ENCODE data around the gene INKA2. TPM values are rescaled to one million over a fixed set of nuclear protein-coding genes. Genes with fewer than 3 reads are reported as not detected.

The INKA2 gene
- total and polyA plus RNA-seq, 2 of the 4 experiments (the other 2 are of a cell fraction): 2.2 to 2.6 TPM

DNA sequence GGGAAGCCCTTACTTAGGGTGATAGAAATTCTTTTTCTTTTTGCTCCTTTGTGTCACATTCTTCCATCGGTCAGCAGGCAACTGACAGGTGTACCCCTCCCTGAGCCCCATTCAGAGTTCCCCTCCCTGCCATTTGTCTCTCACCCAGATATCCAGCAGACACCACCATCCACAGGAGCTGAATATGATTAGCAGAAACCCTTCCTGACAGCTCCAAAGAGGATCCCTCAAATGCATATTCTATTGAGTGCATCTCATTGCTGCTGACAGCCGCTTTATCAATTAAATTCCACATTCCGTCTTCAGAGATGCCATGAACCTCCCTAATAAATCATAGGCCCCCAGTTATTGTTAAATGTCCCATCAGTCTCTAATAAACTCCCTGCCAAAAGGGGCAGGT is 10.4 kb upstream of the INKA2 start:
- H2BK20ac ChIP-seq (ENCODE audit: low read depth, low read length): no peak overlapping the region
- H3K9me3 ChIP-seq (ENCODE audit: control insufficient read depth, insufficient read depth, low read length): no peaks in the 10 kb centered on the region
- H2BK5ac ChIP-seq (ENCODE audit: low read depth, low read length, poor library complexity, severe bottlenecking): no peak overlapping the region
- no peak overlapping the region for H2AFZ ChIP-seq (replicated peaks; ENCODE audit: low read length, poor library complexity)
- H3K14ac ChIP-seq (replicated peaks; ENCODE audit: low read depth, low read length): no peak overlapping the region
- DNase-seq (no peak), ATAC-seq (ENCODE audit: low read depth) (no peak)
- no peak overlapping the region for H3K23ac ChIP-seq (ENCODE audit: low read depth, low read length)
- no peak overlapping the region for H4K5ac ChIP-seq (ENCODE audit: low read depth, low read length)
- H3K4ac ChIP-seq (ENCODE audit: low read depth, low read length): no peak overlapping the region
- TF ChIP-seq BHLHE40 (IDR thresholded peaks at IDR 0.05; ENCODE audit: low read depth, low read length) (no peak), RFX5 (IDR thresholded peaks at IDR 0.05; ENCODE audit: low read depth, low read length) (no peak), CEBPB (IDR thresholded peaks at IDR 0.05; ENCODE audit: low read depth, low read length) (no peak), MAZ (IDR thresholded peaks at IDR 0.05; ENCODE audit: borderline replicate concordance, low read depth, low read length) (no peak), CHD1 (IDR thresholded peaks at IDR 0.05; ENCODE audit: low read depth, low read length) (no peak), MXI1 (IDR thresholded peaks at IDR 0.05; ENCODE audit: borderline replicate concordance, low read depth, low read length) (no peak), MAFK (IDR thresholded peaks at IDR 0.05; ENCODE audit: low read depth, low read length) (no peak), RAD21 (IDR thresholded peaks at IDR 0.05; ENCODE audit: low read length) (no peak), NFE2L2 (IDR thresholded peaks at IDR 0.05; ENCODE audit: low read depth, low read length) (no peak), FOS (IDR thresholded peaks at IDR 0.05; ENCODE audit: low read depth, low read length) (no peak)
- TF ChIP-seq, protein P1, sequence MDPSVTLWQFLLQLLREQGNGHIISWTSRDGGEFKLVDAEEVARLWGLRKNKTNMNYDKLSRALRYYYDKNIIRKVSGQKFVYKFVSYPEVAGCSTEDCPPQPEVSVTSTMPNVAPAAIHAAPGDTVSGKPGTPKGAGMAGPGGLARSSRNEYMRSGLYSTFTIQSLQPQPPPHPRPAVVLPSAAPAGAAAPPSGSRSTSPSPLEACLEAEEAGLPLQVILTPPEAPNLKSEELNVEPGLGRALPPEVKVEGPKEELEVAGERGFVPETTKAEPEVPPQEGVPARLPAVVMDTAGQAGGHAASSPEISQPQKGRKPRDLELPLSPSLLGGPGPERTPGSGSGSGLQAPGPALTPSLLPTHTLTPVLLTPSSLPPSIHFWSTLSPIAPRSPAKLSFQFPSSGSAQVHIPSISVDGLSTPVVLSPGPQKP (IDR thresholded peaks at IDR 0.05; ENCODE audit: borderline replicate concordance, low read depth, low read length): no peak
- H2BK120ac ChIP-seq (ENCODE audit: low read depth, low read length): no peak overlapping the region
- BruUV-seq (replicated peaks): no TSS peak
- peaks cover 0 to 5% of the 10 kb centered on the region in 2 experiments; a peak in 1 of 4 replicates for H3K79me1 ChIP-seq (ENCODE audit: low read depth in 1 of 2, low read length in 2 of 2)
- WGBS, 2 experiments (ENCODE audit: extremely low coverage in 2 of 2, insufficient read length in 1 of 2): 71% methylated on average over 2 of the region's 3 CpGs; no CpG with 5 or more reads in 1 of the 2 experiments
- H4K20me1 ChIP-seq (ENCODE audit: insufficient read depth, low read length): no peaks in the 10 kb centered on the region
- no peaks in the 10 kb centered on the region for H3K27me3 ChIP-seq (ENCODE audit: control insufficient read depth, insufficient read depth, low read length)
- H2AK5ac ChIP-seq (ENCODE audit: low read depth, low read length): no peak overlapping the region
- H4K91ac ChIP-seq (ENCODE audit: insufficient read depth, low read depth, low read length): no peak overlapping the region
- no peak overlapping the region for H3K9ac ChIP-seq (ENCODE audit: low read depth, low read length)
- H3K4me3 ChIP-seq (ENCODE audit: insufficient read depth, low read depth, low read length): no peak overlapping the region
- H3K27ac ChIP-seq (ENCODE audit: insufficient read depth, low read length): no peak overlapping the region
- no peak overlapping the region for H3K4me2 ChIP-seq (ENCODE audit: low read depth, low read length)
- peaks cover 11% of the 10 kb centered on the region for H3K9me1 ChIP-seq (ENCODE audit: insufficient read depth, low read length)
- dilution Hi-C loops (cut with HindIII; ENCODE audit: low sequenced_read_pairs, unreplicated experiment) (loop anchor here (25.0 kb wide), 1 partner anchor 287 kb away; the partner anchor contains the start of gene C1orf162), in situ Hi-C loops (cut with MboI; ENCODE audit: low sequenced_read_pairs) (loop anchor here (5.0 kb wide), 1 partner anchor 32 kb away; no protein-coding TSS in a partner anchor), intact Hi-C loops (cut with micrococcal nuclease) (no loop called here)
- H3K18ac ChIP-seq (ENCODE audit: low read depth, low read length): no peak overlapping the region
- no peaks in the 10 kb centered on the region; the same call in 1 of the 2 replicates for H3K4me1 ChIP-seq (ENCODE audit: control insufficient read depth, insufficient read depth, low read length)
- H4K8ac ChIP-seq (ENCODE audit: low read depth in 2 of 2, low read length in 2 of 2): no peak overlapping the region
- H3K36me3 ChIP-seq (ENCODE audit: control insufficient read depth, insufficient read depth, low read length): no peaks in the 10 kb centered on the region
- CTCF ChIA-PET: no interaction called here
- H2AK9ac ChIP-seq (replicated peaks; ENCODE audit: low read depth, low read length, poor library complexity): no peak overlapping the region
- no peak overlapping the region for H2BK15ac ChIP-seq (ENCODE audit: low read depth, low read length)
- POLR2A ChIA-PET (ENCODE audit: unreplicated experiment): no interaction called here
- H3K56ac ChIP-seq (ENCODE audit: extremely low read depth, insufficient read depth, low read length): no peak overlapping the region
